HL-60/S4 treated with phorbol 12-myristate 13-acetate at 8.2 ng/mL for 4 days and 3 days (cell line): Measurements from ENCODE around the gene PCSK1N.

ENCODE experiments used
- in situ Hi-C: fragments of 300-500 bp; cut with MboI; formaldehyde crosslinking; loops from 2 replicates; pipeline ENCODE4 v1.15.0; 2022; ENCODE audit warnings: low sequenced_read_pairs

Gene PCSK1N

GRCh38 chrX:48791063-48791820 lies 44.2 kb downstream of the PCSK1N start:
- in situ Hi-C loops = no loop called here

DNA sequence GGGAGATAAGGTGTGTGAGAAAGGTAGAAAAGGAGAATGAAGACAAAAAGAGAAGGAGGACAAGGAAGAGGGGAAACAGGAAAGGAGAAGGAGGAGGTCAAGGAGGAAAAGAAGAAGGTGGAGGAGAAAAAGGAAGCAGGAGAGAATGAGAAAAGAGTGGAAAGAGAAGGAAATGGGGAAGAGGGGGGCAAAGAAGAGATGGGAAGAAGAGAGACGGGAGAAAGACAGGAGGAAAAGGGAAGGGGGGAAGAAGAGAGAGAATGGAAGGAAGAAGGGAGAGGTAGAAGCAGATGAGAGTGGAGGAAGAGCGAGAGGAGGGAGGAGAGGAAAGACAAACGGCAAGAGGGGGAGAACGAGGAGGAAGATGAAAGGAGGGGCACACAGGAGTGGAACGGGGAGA lies 44.9 kb downstream of the PCSK1N start:
- in situ Hi-C loops = no loop called here

- in situ Hi-C loops = no loop called here
These were observed 45.8 kb downstream of the PCSK1N start for GRCh38 chrX:48789366-48790220.

- in situ Hi-C loops = no loop called here
These were observed 47.6 kb downstream of the PCSK1N start for GRCh38 chrX:48787505-48788443.

DNA sequence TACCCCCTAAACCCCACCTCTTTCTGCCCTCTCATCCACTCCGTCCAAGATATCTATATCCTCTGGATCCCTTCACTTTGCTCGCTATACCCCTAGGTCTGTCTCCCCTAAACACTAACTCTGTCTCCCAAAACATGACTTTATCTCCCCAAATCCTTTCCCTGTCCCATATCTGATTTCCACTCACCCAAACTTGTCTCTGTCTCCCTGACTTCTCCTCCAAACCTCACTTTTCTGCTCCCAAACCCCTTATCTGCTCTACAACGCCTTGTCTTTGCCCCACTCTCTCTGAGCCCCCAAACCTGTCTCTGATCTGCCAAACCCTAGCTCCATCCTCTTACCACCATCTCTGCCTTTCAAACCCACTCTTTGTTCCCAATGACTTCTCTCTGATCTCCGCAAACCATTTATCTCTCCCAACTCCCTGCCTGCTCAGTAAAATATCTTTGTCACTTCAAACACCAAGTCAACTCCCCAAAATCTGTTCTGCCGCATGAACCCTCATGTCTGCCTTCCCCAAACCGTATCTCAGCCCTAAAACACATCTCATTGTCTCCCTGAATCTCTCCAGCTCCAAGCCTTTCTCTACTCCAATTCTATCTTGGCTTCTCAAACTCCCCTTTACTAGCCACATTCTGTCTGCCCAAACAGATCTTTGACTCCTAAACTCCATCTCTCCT lies 48.4 kb downstream of the PCSK1N start:
- in situ Hi-C loops = no loop called here

DNA sequence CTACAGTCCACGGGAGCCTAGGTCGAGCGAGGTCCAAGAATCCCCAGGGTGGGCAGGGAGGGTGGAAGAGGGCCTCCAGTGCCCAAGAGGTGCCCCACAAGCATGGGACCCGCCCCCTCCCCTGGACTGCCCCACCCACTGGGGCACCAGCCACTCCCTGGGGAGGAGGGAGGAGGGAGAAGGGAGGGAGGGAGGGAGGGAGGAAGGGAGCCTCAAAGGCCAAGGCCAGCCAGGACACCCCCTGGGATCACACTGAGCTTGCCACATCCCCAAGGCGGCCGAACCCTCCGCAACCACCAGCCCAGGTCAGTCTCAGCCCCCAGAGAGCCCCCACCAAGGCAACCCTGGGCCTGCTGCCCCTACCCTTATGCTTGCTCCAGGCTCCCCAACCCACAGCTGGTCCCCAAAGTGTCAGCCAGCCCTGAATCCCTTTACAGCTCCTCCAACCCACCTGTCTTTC lies 49.0 kb downstream of the PCSK1N start, which contains the start of gene GATA1:
Gene GATA1 (plus strand): TSS at position 250 of the 460 bp plus-strand sequence. CDS start 4,520 bp downstream, outside the sequence.
- in situ Hi-C loops = no loop called here

GRCh38 chrX:48785540-48786214 lies 49.7 kb downstream of the PCSK1N start:
- in situ Hi-C loops = no loop called here

GRCh38 chrX:48785186-48785539 lies 50.2 kb downstream of the PCSK1N start:
- in situ Hi-C loops = no loop called here

DNA sequence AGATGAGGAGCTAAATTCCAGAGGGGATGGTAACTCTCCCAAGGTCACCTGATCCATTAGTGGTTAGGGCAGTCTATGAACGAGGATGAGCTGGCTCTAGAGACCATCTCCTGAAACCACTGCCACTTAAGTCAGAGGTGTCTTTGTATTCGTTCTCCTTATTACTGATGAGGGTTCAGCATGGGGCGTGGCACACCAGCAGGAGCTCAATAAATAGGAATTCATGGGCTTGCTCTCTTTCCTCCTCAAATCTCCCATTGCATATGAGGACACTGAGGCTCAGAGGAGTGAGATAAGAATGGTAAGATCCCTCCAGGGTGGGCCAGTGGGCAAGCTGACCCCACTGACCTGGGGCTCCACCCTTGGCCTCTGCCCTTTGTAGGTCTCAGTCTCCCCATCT lies 50.7 kb downstream of the PCSK1N start:
- in situ Hi-C loops = no loop called here

GRCh38 chrX:48782795-48783194 lies 52.6 kb downstream of the PCSK1N start:
- in situ Hi-C loops = no loop called here

- in situ Hi-C loops = no loop called here
These were observed 53.2 kb downstream of the PCSK1N start for GRCh38 chrX:48782216-48782615.

DNA sequence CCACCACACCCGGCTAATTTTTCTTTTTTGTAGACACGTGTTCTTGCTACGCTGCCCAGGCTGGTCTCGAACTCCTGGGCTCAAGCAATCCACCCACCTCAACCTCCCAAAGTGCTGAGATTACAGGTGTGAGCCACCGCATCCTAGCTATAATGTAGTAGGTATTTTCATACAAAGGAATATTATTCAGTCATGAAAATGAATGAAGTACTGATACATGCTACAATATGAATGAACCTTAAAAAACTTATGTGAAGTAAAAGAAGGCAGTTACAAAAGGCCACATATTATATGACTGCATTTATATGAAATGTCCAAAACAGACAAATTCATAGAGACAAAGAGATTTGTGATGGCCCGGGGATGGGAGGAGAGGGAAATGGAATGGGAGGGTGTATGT lies 53.7 kb downstream of the PCSK1N start:
- in situ Hi-C loops = no loop called here
